Ishikawa (cell line): ENCODE results near the gene MESD.

Source experiments
- CEBPB ChIP-seq: IDR thresholded peaks from 2 replicates; pipeline ENCODE4 v1.6.1; 2012
- CREB1 ChIP-seq: IDR thresholded peaks from 2 replicates; pipeline ENCODE4 v1.6.1; 2012; ENCODE audit warnings: low read depth
- EGR1 ChIP-seq: IDR thresholded peaks from 2 replicates; pipeline ENCODE4 v1.6.1; 2012
- EP300 ChIP-seq: IDR thresholded peaks from 2 replicates; pipeline ENCODE4 v1.6.1; 2012; ENCODE audit warnings: borderline replicate concordance
- FOXM1 ChIP-seq: IDR thresholded peaks from 2 replicates; pipeline ENCODE4 v1.6.1; 2012; ENCODE audit warnings: low read depth, borderline replicate concordance
- NFIC ChIP-seq: IDR thresholded peaks from 2 replicates; pipeline ENCODE4 v1.6.1; 2012
- RAD21 ChIP-seq: IDR thresholded peaks from 2 replicates; pipeline ENCODE4 v1.6.1; 2012; ENCODE audit warnings: low read depth
- REST ChIP-seq: IDR thresholded peaks from 2 replicates; pipeline ENCODE4 v1.6.1; 2012; ENCODE audit warnings: low read depth, mild to moderate bottlenecking
- TAF1 ChIP-seq: IDR thresholded peaks from 2 replicates; pipeline ENCODE4 v1.6.1; 2012; ENCODE audit warnings: low read depth, mild to moderate bottlenecking
- TCF12 ChIP-seq: IDR thresholded peaks from 2 replicates; pipeline ENCODE4 v1.6.1; 2012; ENCODE audit warnings: low read depth
- TEAD4 ChIP-seq: IDR thresholded peaks from 2 replicates; pipeline ENCODE4 v1.6.1; 2012
- USF1 ChIP-seq: IDR thresholded peaks from 2 replicates; pipeline ENCODE4 v1.6.1; 2012
- YY1 ChIP-seq: IDR thresholded peaks from 2 replicates; pipeline ENCODE4 v1.6.1; 2012; ENCODE audit warnings: low read depth
- ZBTB7A ChIP-seq: IDR thresholded peaks from 2 replicates; pipeline ENCODE4 v1.6.1; 2012; ENCODE audit warnings: low read depth
- TF ChIP-seq, protein P1 (sequence below): IDR thresholded peaks from 2 replicates; pipeline ENCODE4 v1.6.1; 2012

MESD gene

GRCh38 chr15:80950291-80951078, 39.1 kb downstream of the MESD start:
- TF ChIP-seq USF1: no peak
- TF ChIP-seq TCF12: no peak
- no peak for TF ChIP-seq YY1
- no peak for TF ChIP-seq FOXM1
- TF ChIP-seq TEAD4: no peak
- TF ChIP-seq, protein P1, sequence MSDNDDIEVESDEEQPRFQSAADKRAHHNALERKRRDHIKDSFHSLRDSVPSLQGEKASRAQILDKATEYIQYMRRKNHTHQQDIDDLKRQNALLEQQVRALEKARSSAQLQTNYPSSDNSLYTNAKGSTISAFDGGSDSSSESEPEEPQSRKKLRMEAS: no peak
- TF ChIP-seq CEBPB: no peak
- TF ChIP-seq CREB1: no peak
- no peak for TF ChIP-seq RAD21

- TF ChIP-seq TEAD4: no peak
- no peak for TF ChIP-seq USF1
- TF ChIP-seq, protein P1: no peak
- TF ChIP-seq EGR1: no peak
- TF ChIP-seq RAD21: no peak
- TF ChIP-seq ZBTB7A: no peak
- TF ChIP-seq TAF1: no peak
- no peak for TF ChIP-seq FOXM1
- no peak for TF ChIP-seq CEBPB
- TF ChIP-seq TCF12: no peak
- TF ChIP-seq CREB1: no peak
- TF ChIP-seq YY1: no peak
Measured at GRCh38 chr15:80949756-80950155, 39.9 kb downstream of the MESD start.

DNA sequence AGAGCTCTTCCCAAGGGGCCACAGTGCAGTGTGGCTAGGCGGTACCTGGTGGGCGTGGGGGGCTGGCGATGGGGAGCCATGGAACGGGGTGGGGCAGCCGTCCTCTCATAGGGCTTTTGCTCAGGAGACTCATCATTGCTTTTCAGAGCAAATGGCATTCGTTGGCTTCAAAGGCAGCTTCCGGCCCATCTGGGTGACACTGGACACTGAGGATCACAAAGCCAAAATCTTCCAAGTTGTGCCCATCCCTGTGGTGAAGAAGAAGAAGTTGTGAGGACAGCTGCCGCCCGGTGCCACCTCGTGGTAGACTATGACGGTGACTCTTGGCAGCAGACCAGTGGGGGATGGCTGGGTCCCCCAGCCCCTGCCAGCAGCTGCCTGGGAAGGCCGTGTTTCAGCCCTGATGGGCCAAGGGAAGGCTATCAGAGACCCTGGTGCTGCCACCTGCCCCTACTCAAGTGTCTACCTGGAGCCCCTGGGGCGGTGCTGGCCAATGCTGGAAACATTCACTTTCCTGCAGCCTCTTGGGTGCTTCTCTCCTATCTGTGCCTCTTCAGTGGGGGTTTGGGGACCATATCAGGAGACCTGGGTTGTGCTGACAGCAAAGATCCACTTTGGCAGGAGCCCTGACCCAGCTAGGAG, 40.8 kb downstream of the MESD start:
- TF ChIP-seq RAD21: no peak
- TF ChIP-seq TEAD4: no peak
- no peak for TF ChIP-seq CREB1
- no peak for TF ChIP-seq USF1
- no peak for TF ChIP-seq FOXM1
- TF ChIP-seq REST: no peak
- TF ChIP-seq TCF12: no peak
- TF ChIP-seq EP300: no peak
- no peak for TF ChIP-seq EGR1
- TF ChIP-seq TAF1: no peak
- TF ChIP-seq CEBPB: no peak
- no peak for TF ChIP-seq NFIC
- TF ChIP-seq, protein P1: no peak
- no peak for TF ChIP-seq YY1
- no peak for TF ChIP-seq ZBTB7A

DNA sequence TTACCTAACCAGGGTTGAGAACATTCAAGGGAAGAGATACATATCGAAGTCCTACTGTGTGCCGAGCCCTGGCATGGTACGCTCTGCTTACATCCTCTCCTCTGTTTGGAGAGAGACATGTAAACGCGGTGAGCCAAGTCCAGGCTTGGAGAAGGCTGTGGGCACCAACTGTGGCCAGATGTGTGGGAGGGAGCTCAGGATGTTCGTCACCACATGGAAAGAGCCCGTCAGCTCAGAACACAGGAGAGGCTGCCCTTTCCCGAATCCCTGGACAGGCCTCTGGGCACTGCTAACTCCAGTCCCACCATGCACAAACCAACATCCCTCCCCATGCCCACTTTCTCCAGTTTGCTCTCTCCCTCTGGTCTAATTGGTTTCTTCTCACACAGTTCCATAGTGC, 43.0 kb downstream of the MESD start:
- TF ChIP-seq REST (no peak), YY1 (no peak), TEAD4 (no peak), CEBPB (no peak), CREB1 (no peak)

GRCh38 chr15:80945605-80946004, 44.0 kb downstream of the MESD start:
- TF ChIP-seq TEAD4: no peak
- no peak for TF ChIP-seq ZBTB7A
- TF ChIP-seq NFIC: no peak
- TF ChIP-seq CREB1: no peak

- no peak for TF ChIP-seq RAD21
- TF ChIP-seq REST: no peak
- TF ChIP-seq YY1: no peak
- TF ChIP-seq ZBTB7A: no peak
- no peak for TF ChIP-seq EP300
- TF ChIP-seq, protein P1: no peak
- no peak for TF ChIP-seq CEBPB
Measured at GRCh38 chr15:80944818-80945217, 44.8 kb downstream of the MESD start.
